CD4-positive, alpha-beta T cell (primary cell): Measurements from ENCODE around the gene MAPKAP1. TPM values are rescaled to one million over a fixed set of nuclear protein-coding genes. Genes with fewer than 3 reads are reported as not detected.

Source experiments
- ATAC-seq: fragments of 200-7000 bp; cut with Tn5 transposase; one replicate; pipeline ENCODE4 v1.10.0; 2022; ENCODE audit warnings: mild to moderate bottlenecking; ENCODE audit not compliant: poor library complexity
- CTCF ChIA-PET: fragments of 350-600 bp; sonication (Branson Sonifier 250); formaldehyde crosslinking; loops from one replicate; lab custom pipeline; 2021; ENCODE audit warnings: antibody characterized with exemption, inconsistent platforms; lab: Charles Lee
- POLR2A ChIA-PET: fragments of 350-600 bp; sonication (Branson Sonifier 250); formaldehyde crosslinking; loops from one replicate; lab custom pipeline; 2021; ENCODE audit warnings: antibody characterized with exemption, inconsistent platforms; lab: Charles Lee
- DNase-seq, 14 experiments: peaks; one replicate each; pipeline ENCODE4 v3.0.0-alpha.2; 2013 to 2020; ENCODE audit warnings: mixed read lengths in 2 of 14
- H3K27ac ChIP-seq, 2 donors: one replicate each; pipeline versions ENCODE4 v1.5.1 to v1.7.0; 2013; ENCODE audit warnings: low read length in 2 of 2, low read depth in 1 of 2, mild to moderate bottlenecking in 1 of 2
- H3K27me3 ChIP-seq, 2 experiments: 1 replicate in 1 of 2; 2 replicates in 1 of 2; pipeline versions ENCODE4 v1.6.1 to v1.7.0; 2013; ENCODE audit warnings: low read length in 2 of 2, control low read depth in 1 of 2, mild to moderate bottlenecking in 1 of 2, moderate library complexity in 1 of 2; ENCODE audit not compliant: insufficient read depth in 2 of 2, control insufficient read depth in 1 of 2
- H3K36me3 ChIP-seq: one replicate; pipeline ENCODE4 v1.6.1; 2013; ENCODE audit warnings: low read length, control low read depth; ENCODE audit not compliant: insufficient read depth
- H3K4me1 ChIP-seq: one replicate; pipeline ENCODE4 v1.6.1; 2013; ENCODE audit warnings: low read length, control low read depth; ENCODE audit not compliant: insufficient read depth
- H3K4me3 ChIP-seq: one replicate; pipeline ENCODE4 v1.5.1; 2013; ENCODE audit warnings: mild to moderate bottlenecking, low read length, moderate library complexity
- H3K9me3 ChIP-seq, 2 experiments: 1 replicate in 1 of 2; 2 replicates in 1 of 2; pipeline versions ENCODE4 v1.6.1 to v1.7.0; 2013; ENCODE audit warnings: low read length in 2 of 2, mild to moderate bottlenecking in 2 of 2, control low read depth in 1 of 2, moderate library complexity in 1 of 2; ENCODE audit not compliant: control insufficient read depth in 1 of 2, insufficient read depth in 1 of 2
- H3K27ac Mint-ChIP-seq: one replicate; pipeline ENCODE4 v1.8.0; 2020; ENCODE audit warnings: mixed read lengths
- H3K27me3 Mint-ChIP-seq: one replicate; pipeline ENCODE4 v1.8.0; 2021; ENCODE audit warnings: mixed read lengths
- H3K36me3 Mint-ChIP-seq: one replicate; pipeline ENCODE4 v1.8.0; 2021; ENCODE audit warnings: low read depth, mixed read lengths
- H3K4me1 Mint-ChIP-seq: one replicate; pipeline ENCODE4 v1.8.0; 2021; ENCODE audit warnings: low read depth, mixed read lengths
- H3K4me3 Mint-ChIP-seq: one replicate; pipeline ENCODE4 v1.8.0; 2020; ENCODE audit warnings: mild to moderate bottlenecking, mixed read lengths
- H3K9me3 Mint-ChIP-seq: one replicate; pipeline ENCODE4 v1.8.0; 2020; ENCODE audit warnings: mixed read lengths
- intact Hi-C, 2 experiments: fragments of 100-400 bp; cut with DNase I in 1 of 2; cut with micrococcal nuclease in 1 of 2; formaldehyde crosslinking; loops; one replicate each; pipeline versions ENCODE4 v1.15.1 to v1.9.0; 2023 to 2025; cut with DNase I, micrococcal nuclease
- total RNA-seq, 174 experiments: library from RNA in 2 of 174; stranded (reverse) in 2 of 174; gene quantifications; one replicate each; pipeline ENCODE4 v1.2.3 and lab custom pipeline; 2021 to 2026
- TF ChIP-seq, protein P1 (sequence below): fragments of 200-600 bp; IDR thresholded peaks from one replicate; pipeline ENCODE4 v1.8.0; 2022; ENCODE audit warnings: antibody characterized with exemption, mild to moderate bottlenecking

The MAPKAP1 gene
- total RNA-seq, 2 experiments from 2014 or later: 40.3 to 44.9 TPM

DNA sequence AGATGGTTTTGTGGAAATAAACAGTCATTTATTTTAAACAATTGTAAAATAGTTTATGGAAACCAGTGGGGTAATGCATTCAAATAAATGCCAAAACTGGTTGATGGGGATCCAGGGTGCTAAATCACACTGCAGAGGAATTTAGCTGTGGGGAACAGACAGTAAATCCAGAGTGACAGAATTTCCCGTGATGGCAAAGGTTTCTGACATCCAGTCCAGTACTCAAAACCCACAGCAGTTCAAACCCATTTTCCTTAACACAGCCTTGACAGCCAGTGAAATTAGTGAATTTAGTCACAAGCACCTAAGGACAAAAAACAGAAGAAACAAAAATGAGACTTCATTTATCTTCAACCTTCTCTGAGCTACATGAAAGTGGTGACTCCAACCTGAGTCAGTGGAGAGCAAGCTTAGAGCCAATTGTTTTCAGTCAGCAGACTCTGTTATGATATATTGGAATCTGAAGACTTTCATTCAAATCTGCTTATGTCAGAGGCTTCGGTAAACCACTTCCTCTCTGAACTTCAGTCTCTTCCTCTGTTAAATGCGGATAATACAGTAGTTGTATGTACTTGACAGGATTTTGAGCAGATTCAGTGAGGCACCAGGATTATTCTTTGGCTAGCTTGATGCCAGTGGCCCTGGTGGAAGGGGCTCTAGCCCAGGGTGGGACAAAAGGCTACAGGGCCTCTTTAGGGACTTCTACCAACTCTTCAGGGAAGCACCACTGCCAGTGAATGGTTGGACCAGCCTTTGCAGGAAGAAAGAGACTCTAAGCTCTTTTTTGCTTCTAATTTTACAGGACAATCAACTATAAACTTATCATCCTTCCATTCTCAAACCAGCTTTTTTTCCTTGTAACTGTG, 185.3 kb downstream of the MAPKAP1 start:
- Mint-ChIP-seq H3K4me3 (peak overlapping the region; percentile 49), H3K4me1 (peaks cover 32% of the 10 kb centered on the region), H3K27ac (peak overlapping the region; percentile 84), H3K36me3 (peaks cover 17% of the 10 kb centered on the region), H3K27me3 (no peaks in the 10 kb centered on the region), H3K9me3 (no peaks in the 10 kb centered on the region)
- ATAC-seq (peak; percentile 96), DNase-seq (peak in 8 of 14 experiments; percentile 1 to 76 (median 19))
- no peaks in the 10 kb centered on the region for H3K9me3 ChIP-seq
- no peak overlapping the region for H3K4me3 ChIP-seq
- intact Hi-C loops: no loop called here
- H3K36me3 ChIP-seq: no peaks in the 10 kb centered on the region
- ChIA-PET POLR2A (interaction anchor here (0.9 to 1.4 kb wide), 2 partner anchors 9 to 21 kb away, joined by 3 read pairs; no protein-coding TSS in a partner anchor), CTCF (interaction anchor here (1.2 kb wide), 1 partner anchor 15 kb away, joined by 3 read pairs; no protein-coding TSS in a partner anchor)
- TF ChIP-seq, protein P1, sequence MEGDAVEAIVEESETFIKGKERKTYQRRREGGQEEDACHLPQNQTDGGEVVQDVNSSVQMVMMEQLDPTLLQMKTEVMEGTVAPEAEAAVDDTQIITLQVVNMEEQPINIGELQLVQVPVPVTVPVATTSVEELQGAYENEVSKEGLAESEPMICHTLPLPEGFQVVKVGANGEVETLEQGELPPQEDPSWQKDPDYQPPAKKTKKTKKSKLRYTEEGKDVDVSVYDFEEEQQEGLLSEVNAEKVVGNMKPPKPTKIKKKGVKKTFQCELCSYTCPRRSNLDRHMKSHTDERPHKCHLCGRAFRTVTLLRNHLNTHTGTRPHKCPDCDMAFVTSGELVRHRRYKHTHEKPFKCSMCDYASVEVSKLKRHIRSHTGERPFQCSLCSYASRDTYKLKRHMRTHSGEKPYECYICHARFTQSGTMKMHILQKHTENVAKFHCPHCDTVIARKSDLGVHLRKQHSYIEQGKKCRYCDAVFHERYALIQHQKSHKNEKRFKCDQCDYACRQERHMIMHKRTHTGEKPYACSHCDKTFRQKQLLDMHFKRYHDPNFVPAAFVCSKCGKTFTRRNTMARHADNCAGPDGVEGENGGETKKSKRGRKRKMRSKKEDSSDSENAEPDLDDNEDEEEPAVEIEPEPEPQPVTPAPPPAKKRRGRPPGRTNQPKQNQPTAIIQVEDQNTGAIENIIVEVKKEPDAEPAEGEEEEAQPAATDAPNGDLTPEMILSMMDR: no peak
- H3K4me1 ChIP-seq: peaks cover 23% of the 10 kb centered on the region
- no peaks in the 10 kb centered on the region for H3K27me3 ChIP-seq
- H3K27ac ChIP-seq: peak overlapping the region in 1 of 2 donors; percentile 32

DNA sequence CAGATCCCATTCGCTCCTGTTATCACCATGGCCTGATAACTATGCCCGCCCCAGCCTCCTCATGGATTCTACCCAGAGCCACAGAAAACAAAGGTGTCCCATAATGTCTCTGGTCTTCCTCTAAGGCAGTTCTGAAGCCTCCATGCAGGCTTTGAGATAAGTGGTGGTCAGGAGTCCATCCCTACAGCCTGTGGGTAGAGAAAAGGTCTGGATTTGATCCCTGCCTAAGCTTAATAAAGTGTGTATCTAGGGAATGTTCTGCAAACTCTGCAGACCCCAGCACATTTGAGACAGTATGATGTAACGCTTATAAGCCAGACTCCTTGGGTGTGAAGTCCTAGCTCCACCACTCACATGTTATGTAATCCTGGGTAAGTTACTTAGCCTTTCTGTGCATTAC, 187.3 kb downstream of the MAPKAP1 start:
- POLR2A ChIA-PET: no interaction called here
- CTCF ChIA-PET: no interaction called here
- Mint-ChIP-seq H3K27ac (peak overlapping the region; percentile 25), H3K4me1 (peaks cover 30% of the 10 kb centered on the region), H3K4me3 (no peak overlapping the region), H3K36me3 (peaks cover 17% of the 10 kb centered on the region), H3K9me3 (no peaks in the 10 kb centered on the region), H3K27me3 (no peaks in the 10 kb centered on the region)
- Histone ChIP-seq H3K4me3 (no peak overlapping the region), H3K4me1 (peaks cover 23% of the 10 kb centered on the region), H3K9me3 (no peaks in the 10 kb centered on the region), H3K27ac (no peak overlapping the region), H3K36me3 (no peaks in the 10 kb centered on the region), H3K27me3 (no peaks in the 10 kb centered on the region)
- TF ChIP-seq, protein P1: no peak
- intact Hi-C loops: no loop called here
- no peak for DNase-seq
- ATAC-seq: no peak

DNA sequence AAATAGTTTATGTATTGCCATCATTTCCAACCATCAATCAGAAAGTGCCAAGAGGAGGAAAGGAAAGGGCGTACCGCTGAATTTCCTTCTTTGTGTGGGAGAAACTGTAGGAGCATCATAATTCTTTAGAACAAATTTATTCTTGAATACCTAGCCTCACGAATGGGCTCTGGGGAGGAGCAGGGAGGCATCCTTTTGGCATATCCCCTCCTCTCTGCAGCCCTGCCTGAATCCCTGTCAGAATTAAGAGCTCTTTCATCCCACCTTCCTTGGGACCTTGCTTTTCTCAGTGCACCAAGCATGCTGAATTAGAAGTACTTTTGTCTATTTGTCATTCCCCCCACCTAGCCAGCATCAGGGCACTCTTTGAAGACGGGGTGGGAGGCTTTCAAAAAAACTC, 189.4 kb downstream of the MAPKAP1 start:
- Histone ChIP-seq H3K4me3 (no peak overlapping the region), H3K27me3 (no peaks in the 10 kb centered on the region), H3K36me3 (no peaks in the 10 kb centered on the region), H3K4me1 (peaks cover 20% of the 10 kb centered on the region), H3K27ac (no peak overlapping the region), H3K9me3 (no peaks in the 10 kb centered on the region)
- intact Hi-C loops: no loop called here
- no peaks in the 10 kb centered on the region for H3K9me3 Mint-ChIP-seq
- ATAC-seq: no peak
- H3K36me3 Mint-ChIP-seq: peaks cover 24% of the 10 kb centered on the region
- H3K4me1 Mint-ChIP-seq: peaks cover 27% of the 10 kb centered on the region
- ChIA-PET POLR2A (no interaction called here), CTCF (no interaction called here)
- H3K27me3 Mint-ChIP-seq: no peaks in the 10 kb centered on the region
- no peak overlapping the region for H3K4me3 Mint-ChIP-seq
- no peak overlapping the region for H3K27ac Mint-ChIP-seq
- no peak for DNase-seq
- TF ChIP-seq, protein P1: no peak
